Posterior cingulate gyrus (tissue), 11 donors: Measurements from ENCODE around the gene IL1F10.

ENCODE experiments used
- DNase-seq, 10 donors: peaks; one replicate each; pipeline versions ENCODE4 v3.0.0 to v3.0.0-alpha.2; 2020 to 2021; ENCODE audit warnings: mixed read lengths in 3 of 10
- intact Hi-C: fragments of 100-400 bp; cut with DNase I; formaldehyde crosslinking; loops from one replicate; pipeline ENCODE4 v1.15.1; 2023

IL1F10 gene

DNA sequence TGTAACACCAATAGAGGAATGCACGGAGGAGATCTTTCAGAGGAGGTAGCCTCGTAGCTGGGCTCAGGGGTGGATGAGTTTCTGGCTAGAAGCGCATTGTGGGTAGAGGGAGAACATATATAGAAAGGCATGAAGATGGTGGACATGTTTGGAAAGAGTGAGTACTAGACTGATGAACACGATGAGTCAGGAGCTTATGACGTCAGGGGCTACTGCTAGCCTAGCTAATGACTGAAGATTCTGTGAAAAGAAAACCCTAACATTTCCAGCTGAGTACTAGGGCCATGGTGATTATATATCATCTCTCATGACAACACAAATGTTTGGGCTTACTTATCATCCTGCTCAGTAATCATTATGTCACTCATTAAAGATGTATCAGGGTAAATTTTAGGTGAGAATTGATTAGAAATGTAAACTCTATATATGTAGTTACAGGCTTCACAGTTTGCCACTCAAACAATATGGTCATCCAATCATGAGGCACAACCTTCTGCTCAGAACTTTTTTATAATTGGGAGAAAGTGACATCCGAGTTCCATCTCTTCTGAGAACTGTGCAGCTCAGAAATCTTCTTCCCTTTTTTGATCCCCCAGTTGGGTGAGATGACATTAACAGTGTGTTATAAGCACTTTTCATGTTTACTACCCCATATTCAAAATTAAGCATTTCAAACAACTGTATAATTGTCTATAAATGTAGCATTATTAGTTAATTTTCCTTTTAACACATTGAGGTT, 37.4 kb downstream of the IL1F10 start:
- DNase-seq: no peak
- intact Hi-C loops: no loop called here

DNA sequence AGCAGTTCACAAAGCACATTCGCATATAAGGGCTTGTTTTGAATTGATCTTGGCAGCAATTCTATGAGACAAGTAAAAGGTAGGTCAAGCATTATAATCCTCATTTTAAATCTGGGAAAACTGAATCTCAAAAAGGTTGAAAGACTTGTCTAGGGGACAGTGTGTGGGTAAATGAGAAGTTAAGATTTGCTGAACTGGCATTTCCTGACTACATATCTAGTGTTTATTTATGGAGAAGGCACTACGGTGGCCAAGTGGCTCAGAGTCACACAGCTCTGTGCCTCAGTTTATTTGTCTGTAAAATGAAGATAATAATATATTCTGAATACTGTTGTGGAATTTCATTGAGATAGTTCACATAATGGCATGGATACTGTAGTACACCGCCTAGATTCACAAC, 43.4 kb downstream of the IL1F10 start:
- no peak for DNase-seq
- intact Hi-C loops: no loop called here

DNA sequence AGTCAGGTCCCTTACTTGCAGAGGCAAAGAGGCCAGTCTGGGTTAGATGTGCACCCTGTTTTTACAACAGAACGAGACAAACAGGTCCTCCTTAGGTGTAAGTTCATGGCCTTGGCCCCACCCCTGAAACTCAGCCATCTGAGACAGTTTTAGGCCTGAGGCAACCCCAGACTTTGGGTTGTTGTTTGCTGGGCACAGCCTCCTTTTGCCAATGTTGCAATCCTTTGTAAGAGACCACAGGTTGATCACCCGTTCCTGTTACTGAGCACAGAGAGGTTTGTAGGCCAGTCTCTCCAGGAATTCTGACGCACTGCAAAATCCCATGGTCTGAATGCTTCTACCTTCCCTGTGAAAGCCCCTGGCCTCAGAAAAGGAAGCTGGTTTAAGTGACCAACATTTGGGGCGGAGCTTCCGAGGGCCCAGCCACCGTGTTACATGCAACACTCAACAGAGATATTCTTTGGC, 44.1 kb downstream of the IL1F10 start:
- DNase-seq: no peak
- intact Hi-C loops: no loop called here

DNA sequence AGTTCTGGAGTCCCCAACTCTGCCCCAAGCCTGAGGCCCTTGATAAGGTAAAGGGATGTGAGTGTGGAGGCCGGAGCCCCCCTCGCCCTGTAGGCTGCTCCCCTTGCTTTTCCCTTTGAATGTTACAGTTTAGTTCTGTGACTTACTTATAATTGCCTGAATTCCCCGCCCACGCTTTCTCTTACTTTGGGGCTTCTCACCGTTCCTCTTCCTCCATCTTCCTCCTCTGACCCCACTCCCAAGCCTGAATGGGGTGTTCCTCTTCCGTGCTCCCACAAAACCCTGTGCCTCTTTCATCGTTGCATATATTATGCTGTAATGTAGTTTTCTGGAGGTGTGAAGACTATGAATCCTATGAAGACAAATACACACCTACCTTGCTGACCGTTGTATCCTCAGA, 44.7 kb downstream of the IL1F10 start:
- intact Hi-C loops: no loop called here
- no peak for DNase-seq

DNA sequence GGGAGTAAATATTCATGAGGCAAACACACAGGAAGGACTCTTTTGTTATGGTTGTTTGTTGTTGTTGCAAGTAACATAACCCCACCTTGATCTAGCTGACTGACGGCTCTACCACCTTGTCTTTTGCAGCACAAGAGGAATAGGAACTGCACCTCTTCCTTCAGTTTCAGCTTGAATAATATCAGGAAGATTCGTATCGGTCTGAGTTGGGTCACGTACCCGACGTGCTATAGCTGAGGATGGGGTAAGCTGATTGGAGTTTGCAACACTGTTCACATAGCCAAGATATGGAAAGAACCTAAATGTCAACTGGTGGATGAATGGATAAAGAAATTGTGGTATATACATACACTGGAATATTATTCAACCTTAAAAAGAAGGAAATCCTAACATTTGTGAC, 45.1 kb downstream of the IL1F10 start:
- intact Hi-C loops: no loop called here

DNA sequence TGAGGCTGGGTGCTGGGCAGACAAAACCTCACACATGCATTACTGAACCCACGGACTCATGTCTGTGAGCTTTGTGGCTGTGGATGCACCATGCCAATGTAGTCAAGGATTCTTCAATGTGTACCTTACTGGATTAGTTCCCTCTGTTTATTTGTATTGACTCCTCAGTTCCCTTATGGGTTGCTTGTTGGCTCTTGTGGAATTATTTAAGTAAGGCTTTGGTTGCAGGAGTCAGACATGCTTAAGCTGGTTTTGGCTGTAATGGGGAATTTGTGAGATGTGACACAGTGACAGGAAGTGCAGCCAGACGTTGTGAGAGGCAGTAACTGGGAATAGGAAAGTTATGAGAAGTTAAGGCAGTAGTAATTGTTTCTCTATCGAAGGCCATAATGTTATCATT, 46.0 kb downstream of the IL1F10 start:
- no peak for DNase-seq
- intact Hi-C loops: no loop called here

More for the DNA sequence above, 45.1 kb downstream of the IL1F10 start:
- no peak for DNase-seq

DNA sequence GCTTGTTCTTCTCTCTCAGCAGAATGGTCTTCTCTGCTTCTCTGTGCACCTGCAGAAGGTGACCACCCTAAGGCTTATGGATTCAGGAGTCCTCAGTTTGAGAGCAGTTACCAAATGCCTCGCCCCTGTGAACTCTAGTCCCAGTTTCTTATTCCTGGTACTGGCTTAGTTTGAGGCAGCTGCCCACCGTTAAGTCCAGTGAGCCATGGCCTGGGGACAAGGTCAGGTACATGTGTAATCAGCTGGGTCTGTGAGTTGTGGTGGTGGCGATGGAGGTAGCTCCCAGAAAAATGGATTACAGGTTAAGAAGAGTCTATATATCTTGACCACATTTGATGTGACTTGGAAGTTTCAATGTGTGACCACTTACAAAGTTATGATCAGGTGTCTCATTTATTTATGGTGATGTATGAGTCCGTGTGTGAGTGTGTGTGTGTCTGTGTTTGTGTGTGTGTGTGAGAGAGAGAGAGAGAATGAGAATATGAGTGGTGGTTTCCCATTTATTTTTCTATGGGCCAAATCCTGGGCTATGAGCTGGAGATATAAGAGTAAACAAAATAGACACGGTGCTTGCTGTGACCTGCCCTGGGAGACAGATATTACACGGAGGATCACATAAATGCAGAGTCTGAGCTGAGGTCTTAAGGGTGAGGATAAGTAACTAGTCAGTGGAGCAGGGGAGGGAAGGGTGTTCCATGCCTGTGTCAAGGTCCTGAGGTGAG, 46.6 kb downstream of the IL1F10 start:
- DNase-seq: no peak
- intact Hi-C loops: no loop called here

DNA sequence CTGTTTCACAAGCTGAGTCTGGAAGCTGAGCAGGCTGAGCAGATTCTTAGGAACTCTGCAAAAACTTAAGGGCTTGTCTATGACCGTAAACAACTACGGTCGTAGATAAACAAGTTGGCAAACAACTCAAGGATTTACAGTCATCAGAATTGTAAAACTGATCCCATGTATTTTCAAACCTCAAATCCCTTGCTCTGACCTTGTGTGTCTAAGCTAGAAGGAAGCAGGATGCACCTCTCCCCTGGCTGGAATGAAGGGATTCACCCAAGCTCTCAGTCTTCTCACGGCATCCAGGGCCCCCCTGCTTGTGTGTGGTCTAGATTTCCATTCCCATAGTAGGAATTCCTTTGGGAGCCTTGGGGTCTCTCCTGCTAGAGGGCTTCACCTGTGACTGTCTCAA, 47.2 kb downstream of the IL1F10 start:
- no peak for DNase-seq
- intact Hi-C loops: no loop called here

DNA sequence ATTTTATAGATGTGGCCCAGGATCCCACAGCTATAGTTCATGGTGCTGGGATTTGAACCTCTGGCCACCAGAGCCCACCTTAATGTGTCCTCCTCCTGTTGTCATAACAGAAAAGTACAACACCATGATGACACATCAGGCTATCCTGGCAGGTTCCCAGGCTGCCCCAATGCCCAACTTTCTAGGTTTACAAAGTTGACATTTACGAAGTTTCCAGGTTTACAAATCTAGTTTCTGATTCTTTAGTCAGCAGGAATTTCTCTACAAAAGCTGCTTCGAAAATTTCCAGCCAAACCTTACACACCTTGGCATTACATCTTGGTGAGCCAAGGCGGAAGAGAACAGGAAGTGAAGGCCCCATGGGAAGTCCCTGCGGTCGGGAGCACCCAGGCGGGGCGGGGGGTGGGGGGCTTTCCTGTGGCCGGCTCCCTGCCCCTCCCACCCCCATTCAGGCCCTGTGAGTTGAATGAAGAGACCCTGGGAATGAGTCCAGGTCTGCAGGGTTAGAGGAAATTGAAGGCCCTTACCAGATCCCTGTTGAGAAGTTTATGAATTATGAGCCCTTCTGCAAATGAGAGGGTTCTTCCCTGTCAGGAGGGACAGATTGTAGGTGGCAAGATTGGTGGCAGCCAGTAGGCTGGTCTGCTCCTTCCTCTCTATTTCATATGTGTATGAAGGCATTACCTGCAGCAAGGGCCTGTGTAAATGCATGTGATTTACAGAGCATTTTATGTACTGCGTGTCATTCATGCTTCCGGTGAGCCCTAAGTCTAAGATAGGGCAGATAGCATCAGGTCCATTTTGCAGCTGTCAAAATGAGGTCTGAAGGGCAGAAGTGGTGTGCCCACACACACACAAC, 48.6 kb downstream of the IL1F10 start:
- intact Hi-C loops: no loop called here
- DNase-seq: no peak

DNA sequence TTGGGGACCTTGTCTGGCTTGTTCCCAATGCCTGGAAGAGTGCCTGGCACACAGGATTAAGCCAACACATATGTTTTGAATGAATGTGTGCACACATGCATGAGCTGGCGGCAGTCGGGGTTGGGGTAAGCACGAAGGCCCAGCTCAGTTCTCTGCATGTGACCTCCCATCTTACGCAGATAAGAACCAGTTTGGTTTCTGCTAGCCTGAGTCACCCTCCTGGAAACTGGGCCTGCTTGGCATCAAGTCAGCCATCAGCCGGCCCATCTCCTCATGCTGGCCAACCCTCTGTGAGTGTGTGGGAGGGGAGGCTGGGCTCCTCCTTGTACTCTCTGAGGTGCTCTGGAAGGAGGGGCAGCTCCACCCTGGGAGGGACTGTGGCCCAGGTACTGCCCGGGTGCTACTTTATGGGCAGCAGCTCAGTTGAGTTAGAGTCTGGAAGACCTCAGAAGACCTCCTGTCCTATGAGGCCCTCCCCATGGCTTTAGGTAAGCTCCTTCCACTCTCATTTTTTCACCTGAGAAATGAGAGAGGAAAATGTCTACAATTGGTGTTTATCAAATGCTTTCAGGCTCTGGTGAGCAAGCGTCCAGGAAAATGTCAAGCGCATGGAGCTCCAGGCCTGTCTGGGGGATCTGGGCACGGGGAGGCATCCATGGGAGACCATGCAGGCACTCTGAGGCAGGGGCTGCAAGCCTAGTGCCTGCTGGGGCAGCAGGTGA, 49.9 kb downstream of the IL1F10 start:
- DNase-seq: no peak
- intact Hi-C loops: no loop called here

DNA sequence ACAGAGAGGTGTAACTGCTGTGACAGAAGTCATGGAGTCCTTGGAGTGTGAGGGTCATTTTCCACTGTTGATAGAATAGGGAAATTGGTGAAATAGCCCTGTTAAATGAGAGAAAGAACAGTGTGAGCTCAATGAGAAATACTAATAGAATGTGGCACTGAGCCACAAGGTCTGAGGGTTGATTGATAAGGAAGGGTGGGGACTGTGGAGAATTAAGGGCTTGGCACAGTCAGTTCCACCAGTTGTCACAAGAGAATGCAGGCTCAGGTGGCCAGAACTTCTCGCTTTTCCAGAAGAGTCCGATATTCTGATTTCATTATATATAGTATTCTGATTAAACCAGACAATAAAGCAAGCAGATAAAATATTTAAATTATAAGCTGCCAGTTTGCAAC, 50.5 kb downstream of the IL1F10 start:
- DNase-seq: no peak
- intact Hi-C loops: no loop called here

DNA sequence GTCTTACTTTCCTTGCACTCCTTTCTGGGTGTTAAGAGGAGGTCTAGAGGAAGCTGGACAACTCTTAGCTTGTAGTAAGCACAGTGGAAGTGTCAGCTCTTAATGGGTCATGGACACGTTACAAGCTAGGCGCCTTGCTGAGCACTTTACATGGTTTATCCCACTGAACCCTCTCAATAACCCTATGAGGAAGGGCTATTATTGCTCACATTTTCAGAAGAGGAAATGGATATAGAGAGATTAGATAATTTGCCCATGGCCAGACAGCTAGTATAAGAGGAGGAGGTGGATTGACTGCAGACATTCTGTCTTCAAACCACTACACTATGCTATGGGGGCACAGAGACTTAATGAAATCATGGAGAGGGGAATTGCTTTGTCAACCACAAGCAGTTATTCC, 51.3 kb downstream of the IL1F10 start:
- intact Hi-C loops: no loop called here
- DNase-seq: no peak

DNA sequence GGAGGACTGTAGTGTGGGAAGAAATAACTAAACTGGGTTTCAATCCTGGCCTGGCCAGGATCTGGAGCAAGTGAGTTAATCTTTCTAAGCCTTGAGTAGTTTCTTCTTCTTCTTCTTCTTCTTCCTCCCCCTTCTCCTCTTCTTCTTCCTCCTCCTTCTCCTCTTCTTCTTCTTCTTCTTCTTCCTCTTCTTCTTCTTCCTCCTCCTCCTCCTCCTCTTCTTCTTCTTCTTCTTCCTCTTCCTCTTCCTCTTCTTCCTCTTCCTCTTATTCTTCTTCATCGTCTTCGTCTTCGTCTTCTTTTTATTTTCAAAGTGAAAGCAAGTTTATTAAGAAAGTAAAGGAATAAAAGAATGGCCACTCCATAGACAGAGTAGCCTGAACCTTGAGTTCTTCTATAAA, 53.1 kb downstream of the IL1F10 start:
- DNase-seq: no peak
- intact Hi-C loops: no loop called here

DNA sequence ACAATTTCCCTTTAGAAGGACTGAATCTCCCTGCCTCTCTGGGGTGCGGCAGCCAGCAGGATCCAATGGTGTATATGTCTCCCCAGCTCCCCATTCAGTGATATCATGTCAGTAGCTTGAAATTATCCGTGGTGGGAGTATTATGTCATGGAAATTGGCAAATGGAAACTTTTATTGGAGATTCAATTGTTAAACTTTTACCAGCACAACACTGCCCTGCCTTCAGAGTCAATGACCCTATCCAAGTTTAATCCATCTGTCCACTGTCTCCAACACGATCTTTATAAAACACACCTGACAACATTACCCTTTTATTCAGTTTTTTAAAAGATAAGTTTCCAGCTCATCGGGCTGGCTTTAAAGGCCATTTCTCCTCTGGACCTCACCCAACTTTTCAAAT, 54.6 kb downstream of the IL1F10 start:
- intact Hi-C loops: no loop called here
- DNase-seq: no peak

DNA sequence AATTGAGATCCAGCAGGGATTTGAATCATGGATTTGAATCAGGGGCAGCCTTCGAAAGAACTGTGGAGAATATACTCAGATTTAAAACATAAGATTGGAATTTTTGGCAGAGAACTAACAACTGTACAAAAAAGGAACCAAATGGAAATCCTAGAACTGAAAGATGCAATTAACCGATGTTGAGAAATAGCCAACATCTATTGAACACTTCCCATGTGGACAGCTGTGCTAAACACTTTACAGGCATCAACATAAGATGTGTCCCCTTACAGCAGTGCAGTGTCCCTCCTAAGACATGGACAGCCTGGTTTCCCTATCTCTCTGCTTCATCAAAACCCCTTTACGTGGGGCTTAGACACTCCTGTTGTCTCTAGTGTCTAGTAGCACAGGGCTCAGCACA, 56.0 kb downstream of the IL1F10 start:
- intact Hi-C loops: no loop called here
- no peak for DNase-seq

DNA sequence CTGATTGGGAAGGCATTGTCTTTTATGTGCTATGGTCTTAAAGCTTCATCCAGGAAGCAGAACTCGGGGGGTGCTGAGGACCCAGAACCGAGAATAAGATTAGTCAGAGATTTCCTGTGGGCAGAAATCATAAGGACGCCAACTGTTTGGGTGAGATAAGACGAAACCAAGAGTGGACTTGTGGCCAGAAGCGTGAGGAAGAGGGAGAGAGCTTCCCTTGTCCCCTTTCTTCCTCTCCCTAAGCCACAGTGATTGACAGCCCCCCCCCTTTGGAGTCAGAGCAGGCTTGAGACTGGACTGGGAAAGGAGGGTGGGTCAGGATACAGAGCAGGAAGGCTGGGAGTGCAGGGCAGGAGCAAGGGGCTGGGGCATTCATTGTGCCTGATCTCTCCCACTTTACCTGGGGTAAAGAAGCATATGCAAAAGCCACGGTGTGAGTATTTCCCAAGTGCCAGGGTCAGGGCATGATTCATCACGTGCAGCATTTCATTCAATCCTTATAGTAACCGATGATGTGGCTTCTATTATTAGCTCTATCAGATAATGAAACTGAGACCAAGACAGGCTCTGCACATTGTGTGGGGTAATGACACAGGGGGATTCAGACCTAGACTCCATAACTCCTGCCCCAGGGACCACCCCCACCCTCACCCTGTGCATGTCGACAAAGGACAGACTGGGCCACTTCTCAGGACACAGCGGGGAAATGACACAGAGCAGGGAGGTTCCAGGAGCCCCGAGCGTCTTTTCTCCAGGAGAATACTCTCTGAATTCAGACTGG, 56.6 kb downstream of the IL1F10 start:
- intact Hi-C loops: no loop called here
- no peak for DNase-seq
